Ammon's horn (tissue), 1 donor: ENCODE measurements around the gene PSPC1.
"Not testable (repeated sequence)": the region's sequence is repeated elsewhere in the genome, so short reads cannot be mapped to it uniquely, and the experiment has no call there.

ENCODE experiments used
- DNase-seq: peaks from one replicate; pipeline ENCODE4 v3.0.0-alpha.2; 2016; ENCODE audit warnings: low spot score

The PSPC1 gene

DNA sequence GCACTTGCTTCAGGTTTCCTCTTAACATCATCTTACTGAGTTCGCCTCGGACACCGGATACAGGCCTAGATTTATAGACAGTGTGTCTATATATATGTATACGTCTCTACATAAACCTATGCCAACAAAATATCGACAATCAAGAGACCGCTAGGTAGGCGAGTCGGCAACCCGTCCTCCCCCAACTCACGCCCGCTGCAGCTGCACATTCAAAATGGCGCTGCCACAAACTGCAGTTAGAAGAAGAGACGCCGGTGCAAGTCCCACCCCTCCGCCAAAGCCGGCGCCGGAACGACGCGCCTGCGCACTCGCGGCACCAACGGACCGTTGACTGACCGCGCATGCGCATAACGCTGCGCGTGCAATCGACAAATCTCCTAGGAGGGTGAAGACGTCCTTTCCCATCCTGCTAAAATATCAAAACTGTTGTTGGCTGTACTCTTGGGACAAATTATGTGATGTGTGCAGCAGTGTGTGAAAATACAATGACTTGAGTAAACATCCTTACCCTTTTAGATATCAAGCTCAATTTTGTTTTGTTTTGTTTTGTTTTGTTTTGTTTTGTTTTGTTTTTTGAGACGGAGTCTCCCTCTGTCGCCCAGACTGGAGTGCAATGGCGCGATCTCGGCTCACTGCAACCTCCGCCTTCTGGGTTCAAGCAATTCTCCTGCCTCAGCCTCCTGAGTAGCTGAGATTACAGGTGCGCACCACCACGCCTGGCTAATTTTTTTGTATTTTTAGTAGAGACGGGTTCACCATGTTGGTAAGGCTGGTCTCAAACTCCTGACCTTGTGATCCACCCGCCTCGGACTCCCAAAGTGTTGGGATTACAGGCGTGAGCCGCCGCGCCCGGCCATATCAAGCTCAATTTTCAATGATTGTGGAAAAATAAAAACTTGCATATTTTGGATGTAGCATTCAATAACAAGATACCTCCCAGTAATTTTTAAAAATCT lies at the start of gene PSPC1:
Gene PSPC1, minus strand, starts transcription at position 219 of the 956 bp plus-strand sequence. Its CDS starts 188 bp downstream, at position 31.
- DNase-seq = peak; percentile 97

- no peak for DNase-seq
These were observed 39.9 kb upstream of the PSPC1 start for GRCh38 chr13:19822673-19823072.

- peak; percentile 2 for DNase-seq
These were observed 35.6 kb upstream of the PSPC1 start for GRCh38 chr13:19818223-19818842.

GRCh38 chr13:19817510-19818158 lies 34.9 kb upstream of the PSPC1 start:
- DNase-seq = no peak

- DNase-seq = no peak
These were observed 34.4 kb upstream of the PSPC1 start for GRCh38 chr13:19817106-19817505.

DNA sequence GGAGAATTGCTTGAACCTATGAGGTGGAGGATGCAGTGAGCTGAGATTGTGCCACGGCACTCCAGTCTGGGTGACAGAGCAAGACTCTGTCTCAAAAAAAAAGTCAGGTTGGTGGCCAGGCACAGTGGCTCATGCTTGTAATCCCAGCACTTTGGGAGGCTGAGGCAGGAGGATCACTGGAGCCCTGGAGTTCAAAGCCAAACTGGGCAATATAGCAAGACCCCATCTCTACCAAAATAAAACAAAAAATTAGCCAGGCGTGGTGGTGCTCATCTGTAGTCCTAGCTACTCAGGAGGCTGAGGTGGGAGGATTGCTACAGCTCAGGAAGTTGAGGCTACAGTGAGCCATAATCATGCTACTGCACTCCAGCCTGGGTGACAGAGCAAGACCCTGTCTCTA lies 33.1 kb upstream of the PSPC1 start:
- DNase-seq = not testable (repeated sequence)

- DNase-seq = no peak
These were observed 28.5 kb upstream of the PSPC1 start for GRCh38 chr13:19810996-19811881.

- DNase-seq = no peak
These were observed 27.4 kb upstream of the PSPC1 start for GRCh38 chr13:19810151-19810550.

GRCh38 chr13:19805765-19806164 lies 23.0 kb upstream of the PSPC1 start:
- DNase-seq = no peak

- DNase-seq = no peak
These were observed 13.2 kb upstream of the PSPC1 start for GRCh38 chr13:19795956-19796355.

- no peak for DNase-seq
These were observed 11.9 kb upstream of the PSPC1 start for GRCh38 chr13:19794631-19795030.

- DNase-seq = no peak
These were observed 9.3 kb upstream of the PSPC1 start for GRCh38 chr13:19791953-19792537.

GRCh38 chr13:19782049-19782726 lies 557 bp downstream of the PSPC1 start:
- DNase-seq = peak; percentile 56

GRCh38 chr13:19781526-19781925 lies 1.2 kb downstream of the PSPC1 start:
- no peak for DNase-seq

DNA sequence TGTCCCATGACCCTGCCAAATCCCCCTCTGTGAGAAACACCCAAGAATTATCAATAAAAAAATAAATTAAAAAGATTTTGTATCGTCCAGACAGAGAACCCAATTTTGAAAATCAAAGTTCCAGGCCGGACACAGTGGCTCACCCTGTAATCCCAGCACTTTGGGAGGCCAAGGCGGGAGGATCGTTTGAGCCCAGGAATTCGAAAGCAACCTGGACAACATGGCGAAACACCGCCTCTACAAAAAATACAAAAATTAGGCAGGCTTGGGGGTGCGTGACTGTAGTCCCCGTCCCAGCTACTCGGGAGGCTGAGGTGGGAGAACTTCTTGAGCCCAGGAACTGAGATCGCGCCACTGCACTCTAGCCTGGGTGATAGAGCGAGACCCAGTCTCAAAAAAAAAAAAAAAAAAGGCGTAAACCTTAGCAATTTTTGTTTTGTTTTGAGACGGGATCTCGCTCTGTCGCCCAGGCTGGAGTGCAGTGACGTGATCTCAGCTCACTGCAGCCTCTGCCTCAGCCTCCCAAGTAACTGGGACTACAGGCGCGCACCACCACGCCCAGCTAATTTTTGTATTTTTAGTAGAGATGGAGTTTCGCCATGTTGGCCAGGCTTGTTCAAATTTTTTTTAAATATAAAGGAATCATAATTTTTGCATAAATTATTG lies 1.9 kb downstream of the PSPC1 start:
- DNase-seq = not testable (repeated sequence)

DNA sequence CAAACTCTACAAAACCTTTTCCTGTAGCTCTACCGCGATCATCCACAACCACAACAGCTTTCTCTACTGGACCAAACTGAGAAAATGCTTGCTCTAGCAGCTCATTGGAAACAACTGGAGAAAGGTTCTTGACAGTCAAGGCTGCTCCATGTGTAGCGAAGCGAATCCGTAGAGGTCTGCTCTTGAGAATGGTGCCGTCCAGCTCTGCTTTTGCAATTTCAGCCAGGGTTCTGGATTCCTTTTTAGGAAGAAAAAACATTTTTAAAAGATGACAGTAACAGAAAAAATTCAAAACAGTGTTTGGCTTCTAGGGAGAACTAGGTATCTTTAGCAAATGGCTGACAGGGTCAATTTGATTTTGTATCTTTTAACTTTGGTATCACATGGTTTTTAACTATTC lies 10.4 kb downstream of the PSPC1 start:
- DNase-seq = no peak

GRCh38 chr13:19769854-19770253 lies 12.9 kb downstream of the PSPC1 start:
- no peak for DNase-seq

DNA sequence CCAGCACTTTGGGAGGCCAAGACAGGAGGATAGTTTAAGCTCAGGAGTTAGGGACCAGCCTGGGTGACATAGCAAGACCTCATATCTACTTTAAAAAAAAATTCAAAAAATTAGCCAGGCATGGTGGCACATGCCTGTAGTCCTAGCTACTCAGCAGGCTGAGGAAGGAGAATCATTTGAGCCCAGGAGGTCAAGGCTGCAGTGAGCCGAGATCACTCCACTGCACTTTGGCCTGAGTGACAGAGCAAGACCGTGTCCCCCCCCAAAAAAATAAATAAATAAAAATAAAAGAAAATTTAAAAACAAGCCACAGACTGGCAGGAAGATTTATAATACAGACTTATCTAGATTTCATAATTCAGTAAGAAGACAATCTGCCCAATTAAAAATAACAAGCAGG lies 14.8 kb downstream of the PSPC1 start:
- DNase-seq = no peak

GRCh38 chr13:19766591-19766990 lies 16.2 kb downstream of the PSPC1 start:
- no peak for DNase-seq

GRCh38 chr13:19764237-19764636 lies 18.5 kb downstream of the PSPC1 start:
- DNase-seq = no peak
